HepG2 (cell line): ENCODE measurements around the gene TRPT1. TPM values are rescaled to one million over a fixed set of nuclear protein-coding genes. Genes with fewer than 3 reads are reported as not detected.
A peak's percentile ranks its signal among the peaks of the same experiment; 100 is the strongest.

ENCODE experiments used
- KDM5B ChIP-seq: sonication (generic); formaldehyde crosslinking; IDR thresholded peaks from 2 replicates; pipeline ENCODE4 v1.4.0; 2020; ENCODE audit warnings: missing genetic modification reagents, mild to moderate bottlenecking, borderline replicate concordance
- NFKB2 ChIP-seq: sonication (generic); formaldehyde crosslinking; IDR thresholded peaks from 2 replicates; pipeline ENCODE4 v1.4.0; 2020; ENCODE audit warnings: missing genetic modification reagents, borderline replicate concordance
- NONO ChIP-seq, 2 experiments: fragments of 450-650 bp in 1 of 2; sonication (generic) in 1 of 2; formaldehyde crosslinking in 1 of 2; IDR thresholded peaks in 1 of 2; conservative IDR thresholded peaks in 1 of 2; 2 replicates each; pipeline versions ENCODE4 v1.6.1 to v1.8.0; 2017 to 2022; ENCODE audit warnings: mild to moderate bottlenecking in 1 of 2, missing genetic modification reagents in 1 of 2, moderate library complexity in 1 of 2
- NR2F2 ChIP-seq: IDR thresholded peaks from 2 replicates; pipeline ENCODE4 v1.6.1; 2012; ENCODE audit warnings: low read depth, inconsistent platforms, borderline replicate concordance
- SNAPC2 ChIP-seq: sonication (generic); formaldehyde crosslinking; IDR thresholded peaks from 2 replicates; pipeline ENCODE4 v1.8.1; 2022; ENCODE audit warnings: mild to moderate bottlenecking, missing genetic modification reagents
- SOX5 ChIP-seq: IDR thresholded peaks from 2 replicates; pipeline ENCODE4 v1.6.1; 2016; ENCODE audit warnings: borderline replicate concordance
- ZNF121 ChIP-seq: sonication (generic); formaldehyde crosslinking; IDR thresholded peaks from 2 replicates; pipeline ENCODE4 v1.5.0; 2020; ENCODE audit warnings: mild to moderate bottlenecking, missing genetic modification reagents
- ZNF501 ChIP-seq: sonication (generic); formaldehyde crosslinking; IDR thresholded peaks from 2 replicates; pipeline ENCODE4 v1.5.1; 2020; ENCODE audit warnings: mild to moderate bottlenecking, moderate library complexity, missing genetic modification reagents
- ZNF879 ChIP-seq: sonication (generic); formaldehyde crosslinking; IDR thresholded peaks from 2 replicates; pipeline ENCODE4 v1.8.1; 2023; ENCODE audit warnings: missing genetic modification reagents
- polyA plus RNA-seq, 8 experiments: library from polyadenylated mRNA; depleted of rRNA in 3 of 8; stranded (reverse) in 7 of 8; unstranded in 1 of 8; fragments of >200 nt; fragmentation: Illumina TruSeq in 4 of 8; extraction: Trizol in 4 of 8; gene quantifications; 2 replicates each; pipeline versions ENCODE4 v1.2.1 to v1.2.3, GENCODE V29; 2011 to 2016; ENCODE audit warnings: low read depth in 4 of 8, missing spikeins in 1 of 8, mixed read lengths in 1 of 8; ENCODE audit not compliant: insufficient read depth in 1 of 8
- total RNA-seq, 5 experiments: library from RNA; depleted of rRNA; stranded (reverse); fragments of >200 nt; fragmentation: Illumina TruSeq; extraction: Trizol; gene quantifications; 2 replicates each; pipeline ENCODE4 v1.2.3, GENCODE V29; 2016; ENCODE audit warnings: low read depth in 1 of 5
- TF ChIP-seq, protein P1 (sequence below): IDR thresholded peaks from 2 replicates; pipeline ENCODE4 v1.6.1; 2012; ENCODE audit warnings: inconsistent platforms
- TF ChIP-seq, protein P2 (sequence below): sonication (generic); formaldehyde crosslinking; IDR thresholded peaks from 2 replicates; pipeline ENCODE4 v1.9.0; 2021; ENCODE audit warnings: mild to moderate bottlenecking, missing genetic modification reagents
- TF ChIP-seq, protein P3 (sequence below): sonication (generic); formaldehyde crosslinking; IDR thresholded peaks from 2 replicates; pipeline ENCODE4 v1.4.0; 2020; ENCODE audit warnings: missing genetic modification reagents
- TF ChIP-seq, protein P4 (sequence below), 2 experiments: sonication (generic) in 1 of 2; formaldehyde crosslinking in 1 of 2; IDR thresholded peaks; 2 replicates each; pipeline versions ENCODE4 v1.5.1 to v1.6.1; 2011 to 2020; ENCODE audit warnings: borderline replicate concordance in 1 of 2, low read depth in 1 of 2, low read length in 1 of 2, mild to moderate bottlenecking in 1 of 2, missing genetic modification reagents in 1 of 2, moderate library complexity in 1 of 2

The TRPT1 gene
- total and polyA plus RNA-seq, 2 of the 13 experiments (the other 11 are each of a cell fraction or from before 2014, with no cell fraction given): 24.8 to 40.7 TPM

DNA sequence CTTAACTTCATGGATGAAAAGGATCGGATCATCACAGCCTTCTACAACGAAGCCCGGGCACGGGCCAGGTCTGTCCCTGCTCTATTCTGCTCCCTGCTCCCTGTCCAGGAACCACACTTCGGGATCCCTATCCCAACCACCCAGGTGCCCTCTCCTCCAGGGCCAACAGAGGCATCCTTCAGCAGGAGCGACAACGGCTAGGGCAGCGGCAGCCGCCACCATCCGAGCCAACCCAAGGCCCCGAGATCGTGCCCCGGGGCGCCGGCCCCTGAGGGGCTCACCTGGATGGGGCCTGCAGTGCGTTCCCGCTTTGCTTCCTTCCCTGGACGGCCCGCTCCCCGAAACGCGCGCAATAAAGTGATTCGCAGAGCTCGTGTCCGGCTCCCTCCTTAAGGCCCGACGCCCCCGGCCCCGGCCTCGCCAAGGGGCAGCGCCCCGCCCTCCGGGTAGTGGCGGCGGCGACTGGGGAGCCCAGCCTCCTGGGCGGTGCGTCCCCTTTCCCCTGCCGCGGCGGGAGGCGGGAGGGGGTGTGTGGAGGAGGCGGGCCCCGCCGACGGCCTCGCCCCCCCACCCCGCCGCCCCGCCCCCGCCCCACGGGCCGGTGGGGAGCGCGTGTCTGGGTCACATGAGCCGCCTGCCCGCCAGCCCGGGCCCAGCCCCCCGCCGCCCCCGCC, 8.1 kb upstream of the TRPT1 start, which contains the start of gene VEGFB (continued):
- 0 out of 2 replicates have a peak, but pooled peaks have one; percentile 17 for TF ChIP-seq SOX5 (CRISPR knock-in tag)
- 0 out of 2 replicates have a peak, but pooled peaks have one; percentile 18 for TF ChIP-seq ZNF501 (CRISPR knock-in tag)
- TF ChIP-seq SNAPC2: 0 out of 2 replicates have a peak, but pooled peaks have one; percentile 5
- TF ChIP-seq, protein P1, sequence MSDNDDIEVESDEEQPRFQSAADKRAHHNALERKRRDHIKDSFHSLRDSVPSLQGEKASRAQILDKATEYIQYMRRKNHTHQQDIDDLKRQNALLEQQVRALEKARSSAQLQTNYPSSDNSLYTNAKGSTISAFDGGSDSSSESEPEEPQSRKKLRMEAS: peak; percentile 8; the same call in 1 of the 2 replicates
- TF ChIP-seq, protein P2, sequence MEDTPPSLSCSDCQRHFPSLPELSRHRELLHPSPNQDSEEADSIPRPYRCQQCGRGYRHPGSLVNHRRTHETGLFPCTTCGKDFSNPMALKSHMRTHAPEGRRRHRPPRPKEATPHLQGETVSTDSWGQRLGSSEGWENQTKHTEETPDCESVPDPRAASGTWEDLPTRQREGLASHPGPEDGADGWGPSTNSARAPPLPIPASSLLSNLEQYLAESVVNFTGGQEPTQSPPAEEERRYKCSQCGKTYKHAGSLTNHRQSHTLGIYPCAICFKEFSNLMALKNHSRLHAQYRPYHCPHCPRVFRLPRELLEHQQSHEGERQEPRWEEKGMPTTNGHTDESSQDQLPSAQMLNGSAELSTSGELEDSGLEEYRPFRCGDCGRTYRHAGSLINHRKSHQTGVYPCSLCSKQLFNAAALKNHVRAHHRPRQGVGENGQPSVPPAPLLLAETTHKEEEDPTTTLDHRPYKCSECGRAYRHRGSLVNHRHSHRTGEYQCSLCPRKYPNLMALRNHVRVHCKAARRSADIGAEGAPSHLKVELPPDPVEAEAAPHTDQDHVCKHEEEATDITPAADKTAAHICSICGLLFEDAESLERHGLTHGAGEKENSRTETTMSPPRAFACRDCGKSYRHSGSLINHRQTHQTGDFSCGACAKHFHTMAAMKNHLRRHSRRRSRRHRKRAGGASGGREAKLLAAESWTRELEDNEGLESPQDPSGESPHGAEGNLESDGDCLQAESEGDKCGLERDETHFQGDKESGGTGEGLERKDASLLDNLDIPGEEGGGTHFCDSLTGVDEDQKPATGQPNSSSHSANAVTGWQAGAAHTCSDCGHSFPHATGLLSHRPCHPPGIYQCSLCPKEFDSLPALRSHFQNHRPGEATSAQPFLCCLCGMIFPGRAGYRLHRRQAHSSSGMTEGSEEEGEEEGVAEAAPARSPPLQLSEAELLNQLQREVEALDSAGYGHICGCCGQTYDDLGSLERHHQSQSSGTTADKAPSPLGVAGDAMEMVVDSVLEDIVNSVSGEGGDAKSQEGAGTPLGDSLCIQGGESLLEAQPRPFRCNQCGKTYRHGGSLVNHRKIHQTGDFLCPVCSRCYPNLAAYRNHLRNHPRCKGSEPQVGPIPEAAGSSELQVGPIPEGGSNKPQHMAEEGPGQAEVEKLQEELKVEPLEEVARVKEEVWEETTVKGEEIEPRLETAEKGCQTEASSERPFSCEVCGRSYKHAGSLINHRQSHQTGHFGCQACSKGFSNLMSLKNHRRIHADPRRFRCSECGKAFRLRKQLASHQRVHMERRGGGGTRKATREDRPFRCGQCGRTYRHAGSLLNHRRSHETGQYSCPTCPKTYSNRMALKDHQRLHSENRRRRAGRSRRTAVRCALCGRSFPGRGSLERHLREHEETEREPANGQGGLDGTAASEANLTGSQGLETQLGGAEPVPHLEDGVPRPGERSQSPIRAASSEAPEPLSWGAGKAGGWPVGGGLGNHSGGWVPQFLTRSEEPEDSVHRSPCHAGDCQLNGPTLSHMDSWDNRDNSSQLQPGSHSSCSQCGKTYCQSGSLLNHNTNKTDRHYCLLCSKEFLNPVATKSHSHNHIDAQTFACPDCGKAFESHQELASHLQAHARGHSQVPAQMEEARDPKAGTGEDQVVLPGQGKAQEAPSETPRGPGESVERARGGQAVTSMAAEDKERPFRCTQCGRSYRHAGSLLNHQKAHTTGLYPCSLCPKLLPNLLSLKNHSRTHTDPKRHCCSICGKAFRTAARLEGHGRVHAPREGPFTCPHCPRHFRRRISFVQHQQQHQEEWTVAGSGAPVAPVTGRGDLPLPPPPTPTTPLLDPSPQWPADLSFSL (CRISPR knock-in tag): no peak
- 0 out of 2 replicates have a peak, but pooled peaks have one; percentile 45 for TF ChIP-seq ZNF879 (CRISPR knock-in tag)
- TF ChIP-seq NONO (IDR thresholded peaks at IDR 0.05): no peak
- 0 out of 2 replicates have a peak, but pooled peaks have one; percentile 45 for TF ChIP-seq NONO (CRISPR knock-in tag; conservative IDR thresholded peaks at IDR 0.05)
- TF ChIP-seq, protein P3, sequence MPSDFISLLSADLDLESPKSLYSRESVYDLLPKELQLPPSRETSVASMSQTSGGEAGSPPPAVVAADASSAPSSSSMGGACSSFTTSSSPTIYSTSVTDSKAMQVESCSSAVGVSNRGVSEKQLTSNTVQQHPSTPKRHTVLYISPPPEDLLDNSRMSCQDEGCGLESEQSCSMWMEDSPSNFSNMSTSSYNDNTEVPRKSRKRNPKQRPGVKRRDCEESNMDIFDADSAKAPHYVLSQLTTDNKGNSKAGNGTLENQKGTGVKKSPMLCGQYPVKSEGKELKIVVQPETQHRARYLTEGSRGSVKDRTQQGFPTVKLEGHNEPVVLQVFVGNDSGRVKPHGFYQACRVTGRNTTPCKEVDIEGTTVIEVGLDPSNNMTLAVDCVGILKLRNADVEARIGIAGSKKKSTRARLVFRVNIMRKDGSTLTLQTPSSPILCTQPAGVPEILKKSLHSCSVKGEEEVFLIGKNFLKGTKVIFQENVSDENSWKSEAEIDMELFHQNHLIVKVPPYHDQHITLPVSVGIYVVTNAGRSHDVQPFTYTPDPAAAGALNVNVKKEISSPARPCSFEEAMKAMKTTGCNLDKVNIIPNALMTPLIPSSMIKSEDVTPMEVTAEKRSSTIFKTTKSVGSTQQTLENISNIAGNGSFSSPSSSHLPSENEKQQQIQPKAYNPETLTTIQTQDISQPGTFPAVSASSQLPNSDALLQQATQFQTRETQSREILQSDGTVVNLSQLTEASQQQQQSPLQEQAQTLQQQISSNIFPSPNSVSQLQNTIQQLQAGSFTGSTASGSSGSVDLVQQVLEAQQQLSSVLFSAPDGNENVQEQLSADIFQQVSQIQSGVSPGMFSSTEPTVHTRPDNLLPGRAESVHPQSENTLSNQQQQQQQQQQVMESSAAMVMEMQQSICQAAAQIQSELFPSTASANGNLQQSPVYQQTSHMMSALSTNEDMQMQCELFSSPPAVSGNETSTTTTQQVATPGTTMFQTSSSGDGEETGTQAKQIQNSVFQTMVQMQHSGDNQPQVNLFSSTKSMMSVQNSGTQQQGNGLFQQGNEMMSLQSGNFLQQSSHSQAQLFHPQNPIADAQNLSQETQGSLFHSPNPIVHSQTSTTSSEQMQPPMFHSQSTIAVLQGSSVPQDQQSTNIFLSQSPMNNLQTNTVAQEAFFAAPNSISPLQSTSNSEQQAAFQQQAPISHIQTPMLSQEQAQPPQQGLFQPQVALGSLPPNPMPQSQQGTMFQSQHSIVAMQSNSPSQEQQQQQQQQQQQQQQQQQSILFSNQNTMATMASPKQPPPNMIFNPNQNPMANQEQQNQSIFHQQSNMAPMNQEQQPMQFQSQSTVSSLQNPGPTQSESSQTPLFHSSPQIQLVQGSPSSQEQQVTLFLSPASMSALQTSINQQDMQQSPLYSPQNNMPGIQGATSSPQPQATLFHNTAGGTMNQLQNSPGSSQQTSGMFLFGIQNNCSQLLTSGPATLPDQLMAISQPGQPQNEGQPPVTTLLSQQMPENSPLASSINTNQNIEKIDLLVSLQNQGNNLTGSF: no peak
- TF ChIP-seq, protein P4, sequence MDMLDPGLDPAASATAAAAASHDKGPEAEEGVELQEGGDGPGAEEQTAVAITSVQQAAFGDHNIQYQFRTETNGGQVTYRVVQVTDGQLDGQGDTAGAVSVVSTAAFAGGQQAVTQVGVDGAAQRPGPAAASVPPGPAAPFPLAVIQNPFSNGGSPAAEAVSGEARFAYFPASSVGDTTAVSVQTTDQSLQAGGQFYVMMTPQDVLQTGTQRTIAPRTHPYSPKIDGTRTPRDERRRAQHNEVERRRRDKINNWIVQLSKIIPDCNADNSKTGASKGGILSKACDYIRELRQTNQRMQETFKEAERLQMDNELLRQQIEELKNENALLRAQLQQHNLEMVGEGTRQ (IDR thresholded peaks at IDR 0.05; ENCODE audit: low read depth, low read length): no peak
- TF ChIP-seq, protein P4 (CRISPR knock-in tag; IDR thresholded peaks at IDR 0.05; ENCODE audit: borderline replicate concordance): no peak
- TF ChIP-seq KDM5B (CRISPR knock-in tag): peak; percentile 22; the same call in 1 of the 2 replicates
- no peak for TF ChIP-seq ZNF121 (CRISPR knock-in tag)
- TF ChIP-seq NR2F2: no peak
- TF ChIP-seq NFKB2: peak; percentile 27; the same call in 1 of the 2 replicates
